Ovary (tissue), 9 donors: ENCODE results near the gene TMED10. TPM values are rescaled to one million over a fixed set of nuclear protein-coding genes. Genes with fewer than 3 reads are reported as not detected.

Source experiments
- DNase-seq, 5 donors: peaks; one replicate each; pipeline ENCODE4 v3.0.0-alpha.2; 2019 to 2020
- H3K27ac ChIP-seq, 2 donors: fragments of 200-600 bp; one replicate each; pipeline versions ENCODE4 v1.5.1 to v1.8.0; 2019 to 2022
- H3K27me3 ChIP-seq: fragments of 200-600 bp; one replicate; pipeline ENCODE4 v1.8.0; 2022
- H3K36me3 ChIP-seq: fragments of 200-600 bp; sonication (generic); one replicate; pipeline ENCODE4 v1.5.1; 2019
- H3K4me1 ChIP-seq: one replicate; pipeline ENCODE4 v1.8.1; 2013; ENCODE audit warnings: mild to moderate bottlenecking, moderate library complexity; ENCODE audit not compliant: insufficient read depth
- H3K4me3 ChIP-seq: fragments of 200-600 bp; sonication (generic); one replicate; pipeline ENCODE4 v1.5.1; 2017
- H3K9me3 ChIP-seq, 2 donors: fragments of 200-600 bp in 1 of 2; sonication (generic) in 1 of 2; one replicate each; pipeline versions ENCODE4 v1.5.1 to v1.8.1; 2013 to 2019; ENCODE audit warnings: mild to moderate bottlenecking in 1 of 2, moderate library complexity in 1 of 2
- CTCF ChIP-seq, 3 donors: fragments of 450-650 bp in 2 of 3; fragments of 200-600 bp in 1 of 3; IDR thresholded peaks; one replicate each; pipeline versions ENCODE4 v1.5.1 to v1.8.0; 2016 to 2022; ENCODE audit warnings: antibody characterized with exemption in 3 of 3, mild to moderate bottlenecking in 1 of 3
- EP300 ChIP-seq: sonication (generic); formaldehyde crosslinking; IDR thresholded peaks from one replicate; pipeline ENCODE4 v1.6.1; 2017; ENCODE audit warnings: antibody characterized with exemption
- POLR2A ChIP-seq: fragments of 450-650 bp; IDR thresholded peaks from one replicate; pipeline ENCODE4 v1.6.1; 2017; ENCODE audit warnings: antibody characterized with exemption, mild to moderate bottlenecking, moderate library complexity
- WGBS, 3 donors: extraction: QIAGEN DNeasy Blood & Tissue Kit in 1 of 3; methylation state at CpG; one replicate each; pipeline versions ENCODE4 v1.1.5 to v1.1.7; 2013 to 2017; 5-methylcytosine and 5-hydroxymethylcytosine counted together
- intact Hi-C, 4 donors: fragments of 100-400 bp; cut with DNase I; formaldehyde crosslinking; loops; one replicate each; pipeline versions ENCODE4 v1.11.0 to v1.15.1; 2022 to 2023
- polyA plus RNA-seq, 2 donors: library from polyadenylated mRNA; stranded (reverse); fragments of 200-250 nt in 1 of 2; fragments of 350-450 nt in 1 of 2; fragmentation: Illumina TruSeq in 1 of 2; extraction: RNeasy Lipid Tissue Mini Kit (QIAGEN cat#74804) in 1 of 2; gene quantifications; one replicate each; pipeline ENCODE4 v1.2.3, GENCODE V29; 2013 to 2014
- total RNA-seq, 7 donors: library from RNA; depleted of rRNA in 2 of 7; stranded (reverse); fragments of >200 nt in 2 of 7; fragmentation: NEBNext Ultra II Directional in 3 of 7; extraction: Animal tissue kit (Norgen Biotek cat#: 25700) in 3 of 7; gene quantifications; one replicate each; pipeline versions ENCODE4 v1.1.0 to v1.2.4, GENCODE V29; 2016 to 2023
- donor health status: DM: no; HTN: no; CAD: no; lungs with moderate emphysema.
- donor health status: DM: no; HTN: no; CAD: no.
- donor health status: Bipolar disorder and iron deficiency.
- donor health status: DM: yes; HTN: yes; CAD: no.
- donor health status: DM: no; HTN: no; CAD: no.
- donor health status: DM: yes; HTN: yes; CAD: no.

The TMED10 gene
- total and polyA plus RNA-seq, 9 donors: 164 to 446 (median 287) TPM

DNA sequence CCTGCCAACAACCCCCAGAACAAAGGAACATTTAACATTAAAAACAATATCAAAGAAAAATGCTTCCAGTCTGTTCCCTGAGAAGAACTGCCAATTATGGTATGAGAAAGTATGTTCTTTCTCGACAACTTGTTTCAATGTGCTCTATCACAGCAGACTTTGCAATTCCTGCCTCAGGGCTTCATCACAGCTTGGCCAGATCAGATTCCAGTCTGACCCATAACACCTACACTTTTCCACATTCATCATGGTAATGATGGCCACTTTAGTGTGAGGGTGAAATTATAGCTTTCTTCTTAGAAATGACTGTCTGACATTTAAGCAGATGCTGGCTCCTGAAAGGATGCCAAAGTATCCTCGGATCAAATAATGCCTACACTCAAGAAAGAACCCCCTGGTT, 66.5 kb downstream of the TMED10 start:
- no peaks in the 10 kb centered on the region for H3K4me1 ChIP-seq
- 82 to 88% (median 82%) methylated on average over 2 of the region's 2 CpGs for WGBS, 3 donors

GRCh38 chr14:75107186-75107585, 69.2 kb downstream of the TMED10 start:
- H3K9me3 ChIP-seq: no peaks in the 10 kb centered on the region
- H3K27me3 ChIP-seq: no peaks in the 10 kb centered on the region
- no peak for TF ChIP-seq POLR2A
- TF ChIP-seq CTCF (IDR thresholded peaks at IDR 0.05): no peak
- TF ChIP-seq EP300: no peak
- H3K36me3 ChIP-seq: no peaks in the 10 kb centered on the region
- intact Hi-C loops: no loop called here
- H3K4me1 ChIP-seq: no peaks in the 10 kb centered on the region
- no peak overlapping the region for H3K4me3 ChIP-seq
- H3K27ac ChIP-seq: no peak overlapping the region
- 59 to 71% (median 64%) methylated on average over 3 of the region's 3 CpGs for WGBS, 3 donors
- no peak for DNase-seq

More for the DNA sequence above, 66.5 kb downstream of the TMED10 start:
- H3K9me3 ChIP-seq: no peaks in the 10 kb centered on the region
- no peaks in the 10 kb centered on the region for H3K27me3 ChIP-seq
- H3K36me3 ChIP-seq: no peaks in the 10 kb centered on the region
- intact Hi-C loops: no loop called here
- no peak overlapping the region for H3K4me3 ChIP-seq
- TF ChIP-seq POLR2A: no peak
- TF ChIP-seq EP300: no peak
- TF ChIP-seq CTCF (IDR thresholded peaks at IDR 0.05): no peak
- no peak overlapping the region for H3K27ac ChIP-seq
- no peak for DNase-seq

DNA sequence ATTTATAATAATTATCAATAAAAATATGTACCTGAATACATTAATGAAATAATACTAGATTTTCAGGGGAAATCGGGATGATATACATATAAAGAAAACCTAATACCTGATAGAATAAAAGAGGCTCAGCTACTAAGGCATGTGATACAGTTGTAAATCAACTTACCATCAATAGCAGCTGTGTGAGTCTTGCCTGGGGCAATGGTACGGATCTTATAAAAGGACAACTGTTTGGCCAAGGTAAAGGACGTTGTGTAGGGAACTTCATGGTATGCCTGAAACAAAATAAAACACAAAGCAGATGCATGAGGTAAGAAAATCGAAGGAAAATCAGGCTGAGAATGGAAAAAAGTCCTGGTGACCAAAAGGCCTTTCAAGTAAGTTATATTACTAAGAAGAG, 74.9 kb downstream of the TMED10 start:
- 82 to 87% (median 83%) methylated on average over 4 of the region's 4 CpGs for WGBS, 3 donors
- no peak for TF ChIP-seq POLR2A
- no peak for TF ChIP-seq EP300
- TF ChIP-seq CTCF (IDR thresholded peaks at IDR 0.05): no peak
- Histone ChIP-seq H3K4me1 (no peaks in the 10 kb centered on the region), H3K27me3 (no peaks in the 10 kb centered on the region), H3K4me3 (no peak overlapping the region), H3K9me3 (no peaks in the 10 kb centered on the region), H3K27ac (no peak overlapping the region), H3K36me3 (no peaks in the 10 kb centered on the region)
- intact Hi-C loops: no loop called here
- DNase-seq: no peak

DNA sequence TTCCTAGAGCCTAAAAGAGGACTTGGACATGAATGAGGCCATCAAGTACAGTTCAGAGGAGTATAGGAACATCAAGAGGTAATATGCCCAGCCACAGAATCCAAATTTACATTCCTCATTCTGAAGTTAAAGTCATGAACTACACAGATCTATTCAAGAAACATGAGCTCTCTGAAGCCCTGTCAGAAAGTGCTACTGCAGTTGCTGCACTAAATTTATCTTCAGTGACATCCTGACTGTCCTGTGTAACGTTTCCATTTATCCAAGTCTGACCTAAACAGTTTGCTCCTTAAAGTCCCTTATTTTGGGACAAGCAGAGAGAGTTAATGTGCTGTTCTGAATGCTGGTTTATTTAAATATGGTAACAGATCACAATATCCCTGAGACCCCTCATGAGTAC, 77.7 kb downstream of the TMED10 start:
- intact Hi-C loops: no loop called here
- TF ChIP-seq EP300 (no peak), CTCF (IDR thresholded peaks at IDR 0.05) (no peak)
- no peaks in the 10 kb centered on the region for H3K36me3 ChIP-seq
- DNase-seq: no peak
- no peaks in the 10 kb centered on the region for H3K4me1 ChIP-seq
- 45 to 66% (median 55%) methylated on average over 1 of the region's 1 CpG for WGBS, 3 donors
- H3K27ac ChIP-seq: no peak overlapping the region
- no peak overlapping the region for H3K4me3 ChIP-seq
- H3K27me3 ChIP-seq: no peaks in the 10 kb centered on the region
- H3K9me3 ChIP-seq: no peaks in the 10 kb centered on the region

GRCh38 chr14:75098212-75098611, 78.2 kb downstream of the TMED10 start:
- Histone ChIP-seq H3K4me3 (no peak overlapping the region), H3K27me3 (no peaks in the 10 kb centered on the region), H3K27ac (no peak overlapping the region), H3K4me1 (no peaks in the 10 kb centered on the region), H3K36me3 (no peaks in the 10 kb centered on the region), H3K9me3 (no peaks in the 10 kb centered on the region)
- DNase-seq: no peak
- intact Hi-C loops: no loop called here
- TF ChIP-seq EP300 (no peak), POLR2A (no peak), CTCF (IDR thresholded peaks at IDR 0.05) (no peak)
